NB4 (cell line): Measurements from ENCODE around the gene MVP.

ENCODE experiments used
- CTCF ChIP-seq: IDR thresholded peaks from one replicate; pipeline ENCODE4 v1.5.1; 2012; ENCODE audit warnings: low read depth, low read length
- MAX ChIP-seq: IDR thresholded peaks from 2 replicates; pipeline ENCODE4 v1.6.1; 2011; ENCODE audit warnings: low read depth, low read length
- MYC ChIP-seq: IDR thresholded peaks from 2 replicates; pipeline ENCODE4 v1.6.1; 2011; ENCODE audit warnings: low read depth, low read length
- POLR2A ChIP-seq: IDR thresholded peaks from 2 replicates; pipeline ENCODE4 v1.6.1; 2011; ENCODE audit warnings: mild to moderate bottlenecking; ENCODE audit not compliant: insufficient read length; ENCODE audit errors: extremely low read depth

- TF ChIP-seq CTCF (no peak), POLR2A (no peak), MAX (no peak), MYC (no peak)
These were observed 21.4 kb downstream of the MVP start for GRCh38 chr16:29841631-29842030.
